Peyer's patch (tissue), 4 donors: ENCODE data around the gene SQSTM1. TPM values are rescaled to one million over a fixed set of nuclear protein-coding genes. Genes with fewer than 3 reads are reported as not detected.
A peak's percentile ranks its signal among the peaks of the same experiment; 100 is the strongest.
"Not testable (repeated sequence)": the region's sequence is repeated elsewhere in the genome, so short reads cannot be mapped to it uniquely, and the experiment has no call there.

ENCODE experiments used
- DNase-seq, 3 donors: peaks; one replicate each; pipeline ENCODE4 v3.0.0-alpha.2; 2017 to 2019
- H3K27ac ChIP-seq, 4 donors: fragments of 200-600 bp; sonication (generic); one replicate each; pipeline ENCODE4 v1.5.1; 2016 to 2019
- H3K27me3 ChIP-seq, 2 donors: fragments of 200-600 bp; sonication (generic); one replicate each; pipeline ENCODE4 v1.5.1; 2019
- H3K36me3 ChIP-seq, 3 donors: fragments of 200-600 bp; sonication (generic); one replicate each; pipeline ENCODE4 v1.5.1; 2016 to 2019
- H3K4me1 ChIP-seq, 4 donors: fragments of 200-600 bp; sonication (generic); one replicate each; pipeline ENCODE4 v1.5.1; 2016 to 2019
- H3K4me3 ChIP-seq, 4 donors: fragments of 200-600 bp; sonication (generic); 1 replicate in 3 of 4; 2 replicates in 1 of 4; pipeline ENCODE4 v1.5.1; 2016 to 2019; ENCODE audit warnings: mild to moderate bottlenecking in 1 of 4
- H3K9me3 ChIP-seq, 4 donors: fragments of 200-600 bp; sonication (generic); one replicate each; pipeline ENCODE4 v1.5.1; 2016 to 2019; ENCODE audit warnings: mild to moderate bottlenecking in 1 of 4
- CTCF ChIP-seq, 6 experiments: fragments of 450-650 bp in 4 of 6; fragments of 200-600 bp in 2 of 6; sonication (generic) in 1 of 6; IDR thresholded peaks; one replicate each; pipeline ENCODE4 v1.5.1; 2017 to 2019; ENCODE audit warnings: antibody characterized with exemption in 6 of 6, mild to moderate bottlenecking in 3 of 6, moderate library complexity in 1 of 6
- POLR2A ChIP-seq, 2 donors: fragments of 450-650 bp; IDR thresholded peaks; one replicate each; pipeline ENCODE4 v1.5.1; 2017; ENCODE audit warnings: antibody characterized with exemption in 2 of 2, mild to moderate bottlenecking in 2 of 2, moderate library complexity in 2 of 2
- total RNA-seq, 4 donors: library from RNA; depleted of rRNA; stranded (reverse); fragments of >200 nt; gene quantifications; one replicate each; pipeline ENCODE4 v1.1.0, GENCODE V29; 2016

The SQSTM1 gene
- total RNA-seq, 4 donors from 2014 or later: 287 to 417 (median 348) TPM

GRCh38 chr5:179870403-179870903 is 49.7 kb downstream of the SQSTM1 start:
- H3K4me3 ChIP-seq: no peak overlapping the region
- H3K4me1 ChIP-seq: no peaks in the 10 kb centered on the region
- no peak overlapping the region for H3K27ac ChIP-seq
- TF ChIP-seq POLR2A (IDR thresholded peaks at IDR 0.05): no peak
- TF ChIP-seq CTCF (IDR thresholded peaks at IDR 0.05): peak in 2 of 6 experiments; percentile 5 to 26
- peaks cover 0 to 76% (median 0%) of the 10 kb centered on the region in 3 donors for H3K36me3 ChIP-seq
- DNase-seq: peak in 1 of 3 donors; percentile 50
- H3K9me3 ChIP-seq: no peaks in the 10 kb centered on the region
- no peaks in the 10 kb centered on the region for H3K27me3 ChIP-seq

GRCh38 chr5:179870952-179871351 is 50.2 kb downstream of the SQSTM1 start:
- Histone ChIP-seq H3K36me3 (peaks cover 0 to 78% (median 0%) of the 10 kb centered on the region in 3 donors), H3K27ac (no peak overlapping the region)
- no peak for TF ChIP-seq POLR2A (IDR thresholded peaks at IDR 0.05)
- TF ChIP-seq CTCF (IDR thresholded peaks at IDR 0.05): no peak

DNA sequence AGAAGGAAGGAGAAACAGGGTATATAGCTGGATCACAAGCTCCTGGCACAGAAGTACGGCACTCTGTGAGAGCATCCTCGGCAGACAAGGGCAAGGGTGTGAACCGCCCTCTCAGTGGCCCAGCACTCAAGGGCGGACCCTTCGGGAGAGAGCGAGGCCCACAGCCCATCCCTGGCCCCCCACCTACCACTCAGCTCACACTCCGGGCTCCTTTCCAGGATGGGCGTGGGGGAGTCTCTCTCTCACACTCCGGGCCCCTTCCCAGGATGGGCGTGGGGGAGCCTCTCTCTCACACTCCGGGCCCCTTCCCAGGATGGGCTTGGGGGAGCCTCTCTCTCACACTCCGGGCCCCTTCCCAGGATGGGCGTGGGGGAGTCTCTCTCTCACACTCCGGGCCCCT is 50.8 kb downstream of the SQSTM1 start:
- not testable (repeated sequence) for H3K4me1 ChIP-seq, H3K27ac ChIP-seq, DNase-seq, H3K9me3 ChIP-seq, H3K27me3 ChIP-seq, H3K4me3 ChIP-seq
- H3K36me3 ChIP-seq: peaks cover 0 to 78% (median 0%) of the 10 kb centered on the region in 3 donors

More at GRCh38 chr5:179870952-179871351, 50.2 kb downstream of the SQSTM1 start:
- no peak overlapping the region for H3K4me3 ChIP-seq
- no peaks in the 10 kb centered on the region for H3K4me1 ChIP-seq
- no peaks in the 10 kb centered on the region for H3K27me3 ChIP-seq
- H3K9me3 ChIP-seq: no peaks in the 10 kb centered on the region
- DNase-seq: no peak

GRCh38 chr5:179872055-179872827 is 51.5 kb downstream of the SQSTM1 start:
- H3K36me3 ChIP-seq: peaks cover 0 to 79% (median 0%) of the 10 kb centered on the region in 3 donors
- TF ChIP-seq POLR2A (IDR thresholded peaks at IDR 0.05) (no peak), CTCF (IDR thresholded peaks at IDR 0.05) (no peak)
- H3K4me3 ChIP-seq: no peak overlapping the region
- no peak overlapping the region for H3K27ac ChIP-seq
- H3K27me3 ChIP-seq: no peaks in the 10 kb centered on the region
- no peaks in the 10 kb centered on the region for H3K4me1 ChIP-seq
- DNase-seq: no peak
- H3K9me3 ChIP-seq: no peaks in the 10 kb centered on the region

GRCh38 chr5:179872828-179873575 is 52.3 kb downstream of the SQSTM1 start:
- Histone ChIP-seq H3K4me1 (no peaks in the 10 kb centered on the region), H3K27ac (no peak overlapping the region), H3K36me3 (peaks cover 0 to 79% (median 0%) of the 10 kb centered on the region in 3 donors), H3K27me3 (no peaks in the 10 kb centered on the region), H3K4me3 (no peak overlapping the region), H3K9me3 (no peaks in the 10 kb centered on the region)
- peak in 1 of 3 donors; percentile 45 for DNase-seq
- TF ChIP-seq CTCF (IDR thresholded peaks at IDR 0.05): no peak
- no peak for TF ChIP-seq POLR2A (IDR thresholded peaks at IDR 0.05)
